ENCODE results near the gene PTTG1. TPM values are rescaled to one million over a fixed set of nuclear protein-coding genes. Genes with fewer than 3 reads are reported as not detected.

PTTG1 gene
- total and polyA plus RNA-seq, 9 of the 15 experiments (the other 6 are each of a cell fraction or from before 2014, with no cell fraction given): 193 to 1,088 (median 349) TPM

- ChIA-PET POLR2A (interaction anchor here (0.9 to 1.0 kb wide), 2 partner anchors 22 to 35 kb away, joined by 3 read pairs; no protein-coding TSS in a partner anchor), CTCF (ENCODE audit: low intra/inter-chr PET ratio) (no interaction called here)
- Histone ChIP-seq H3K9ac (ENCODE audit: insufficient read depth in 1 of 2, low read depth in 2 of 2, low read length in 2 of 2) (peak overlapping the region in 1 of 2 experiments; percentile 90; a peak in 2 of 4 replicates), H3K79me2 (ENCODE audit: control insufficient read depth, insufficient read depth, low read length) (peaks cover 11% of the 10 kb centered on the region), H3K9me1 (ENCODE audit: control insufficient read depth, insufficient read depth, low read length) (no peaks in the 10 kb centered on the region), H3K27ac (ENCODE audit: extremely low read depth, low read depth, low read length) (no peak overlapping the region), H3K27me3 (ENCODE audit: control insufficient read depth in 2 of 2, insufficient read depth in 2 of 2, low read length in 2 of 2) (no peaks in the 10 kb centered on the region), H2AFZ (ENCODE audit: low read depth, low read length) (peak overlapping the region; percentile 89; the same call in 1 of the 2 replicates), H4K20me1 (replicated peaks; ENCODE audit: control insufficient read depth, insufficient read depth, low read length) (no peaks in the 10 kb centered on the region), H3K4me3 (peak overlapping the region; percentile 64; the same call in 1 of the 2 replicates), H3K4me1 (replicated peaks in 1 of 2; ENCODE audit: control insufficient read depth in 2 of 2, insufficient read depth in 2 of 2, low read length in 2 of 2) (no peaks in the 10 kb centered on the region; a peak in 1 of 5 replicates), H3K4me2 (ENCODE audit: insufficient read depth, low read length) (peak overlapping the region; percentile 97; the same call in 1 of the 2 replicates), H3K36me3 (ENCODE audit: control insufficient read depth, insufficient read depth, low read length) (peaks cover 24% of the 10 kb centered on the region), H3K9me3 (replicated peaks; ENCODE audit: control insufficient read depth, insufficient read depth, low read depth, low read length) (no peaks in the 10 kb centered on the region)
- ATAC-seq: no peak
- in situ Hi-C loops (cut with MboI) (no loop called here), intact Hi-C loops (cut with micrococcal nuclease) (no loop called here)
- no peak for DNase-seq (ENCODE audit: extremely low read depth in 1 of 4, low spot score in 3 of 4)
- TF ChIP-seq TAL1 (IDR thresholded peaks at IDR 0.05) (no peak), SIN3A (IDR thresholded peaks at IDR 0.05; ENCODE audit: borderline replicate concordance in 2 of 2, control insufficient read depth in 1 of 2, low read depth in 2 of 2, low read length in 2 of 2) (no peak), SETDB1 (IDR thresholded peaks at IDR 0.05; ENCODE audit: low read length) (no peak), BRF2 (IDR thresholded peaks at IDR 0.05; ENCODE audit: borderline replicate concordance, insufficient read depth, insufficient read length) (no peak)
- no peak for FAIRE-seq
- no TSS peak for BruUV-seq (replicated peaks)
- 40% methylated on average over 4 of the region's 4 CpGs for WGBS (ENCODE audit: insufficient coverage, low coverage, missing lambda C conversion rate)
These were observed 22.8 kb upstream of the PTTG1 start for GRCh38 chr5:160398806-160399205.

All from K562 (cell line).